PC-3 (cell line): ENCODE measurements around the gene LAMP2. TPM values are rescaled to one million over a fixed set of nuclear protein-coding genes. Genes with fewer than 3 reads are reported as not detected.
A peak's percentile ranks its signal among the peaks of the same experiment; 100 is the strongest.

ENCODE experiments used
- ATAC-seq: fragments of 200-7000 bp; cut with Tn5 transposase; 2 replicates; pipeline ENCODE4 v1.9.1; 2020; ENCODE audit warnings: mild to moderate bottlenecking, moderate library complexity
- BruUV-seq: library from RNA; stranded (reverse); fragments of 400-500 nt; replicated peaks from 2 replicates; lab custom pipeline; 2021; lab: Mats Ljungman, UMichigan
- CTCF ChIA-PET: fragments of 300-600 bp; sonication (Branson Sonifier 250); formaldehyde crosslinking; loops from one replicate; lab custom pipeline; 2022; ENCODE audit warnings: antibody characterized with exemption; lab: Charles Lee
- POLR2A ChIA-PET: fragments of 300-600 bp; sonication (Branson Sonifier 250); formaldehyde crosslinking; loops from one replicate; lab custom pipeline; 2022; ENCODE audit warnings: antibody characterized with exemption; ENCODE audit not compliant: unreplicated experiment; lab: Charles Lee
- DNase-seq: peaks from one replicate; pipeline ENCODE4 v3.0.0-alpha.2; 2015
- H2AFZ ChIP-seq: fragments of 300-600 bp; sonication (generic); 2 replicates; pipeline ENCODE4 v1.6.0; 2016; ENCODE audit warnings: antibody characterized with exemption, low read length
- H3F3A ChIP-seq: fragments of 300-600 bp; sonication (generic); one replicate; pipeline ENCODE4 v1.6.0; 2017; ENCODE audit warnings: antibody characterized with exemption, low read length, control low read depth, mild to moderate bottlenecking; ENCODE audit not compliant: unreplicated experiment
- H3K27ac ChIP-seq: fragments of 300-600 bp; sonication (generic); 2 replicates; pipeline ENCODE4 v1.5.1; 2016; ENCODE audit warnings: mild to moderate bottlenecking, low read length
- H3K27me3 ChIP-seq: fragments of 300-600 bp; sonication (generic); 2 replicates; pipeline ENCODE4 v1.6.1; 2016; ENCODE audit warnings: low read length, mixed read lengths
- H3K36me3 ChIP-seq: fragments of 300-600 bp; sonication (generic); 2 replicates; pipeline ENCODE4 v1.6.1; 2016; ENCODE audit warnings: low read depth, mixed run types, low read length, mixed read lengths
- H3K4me1 ChIP-seq: fragments of 300-600 bp; sonication (generic); 2 replicates; pipeline ENCODE4 v1.5.1; 2016; ENCODE audit warnings: low read length; ENCODE audit not compliant: insufficient read depth
- H3K4me2 ChIP-seq: fragments of 300-600 bp; sonication (generic); 2 replicates; pipeline ENCODE4 v1.6.0; 2016; ENCODE audit warnings: low read length
- H3K4me3 ChIP-seq: fragments of 300-600 bp; sonication (generic); 2 replicates; pipeline ENCODE4 v1.5.1; 2016; ENCODE audit warnings: mild to moderate bottlenecking, low read length, mixed read lengths
- H3K79me2 ChIP-seq: fragments of 300-600 bp; sonication (generic); 2 replicates; pipeline ENCODE4 v1.6.1; 2017; ENCODE audit warnings: low read length, mixed read lengths
- H3K9ac ChIP-seq: fragments of 300-600 bp; sonication (generic); 2 replicates; pipeline ENCODE4 v1.6.0; 2016; ENCODE audit warnings: mild to moderate bottlenecking, low read length
- H3K9me2 ChIP-seq: fragments of 300-600 bp; sonication (generic); replicated peaks from 2 replicates; pipeline ENCODE4 v1.6.1; 2016; ENCODE audit warnings: mixed run types, low read length, mixed read lengths
- H3K9me3 ChIP-seq: fragments of 300-600 bp; sonication (generic); 2 replicates; pipeline ENCODE4 v1.6.1; 2016; ENCODE audit warnings: low read length, mixed read lengths
- H4K20me1 ChIP-seq: fragments of 300-600 bp; sonication (generic); 2 replicates; pipeline ENCODE4 v1.6.1; 2016; ENCODE audit warnings: low read length, mixed read lengths
- EZH2 ChIP-seq: fragments of 300-600 bp; sonication (generic); IDR thresholded peaks from one replicate; pipeline ENCODE4 v1.6.1; 2017; ENCODE audit warnings: antibody characterized with exemption, mild to moderate bottlenecking, low read length; ENCODE audit not compliant: unreplicated experiment
- EZH2phosphoT487 ChIP-seq: fragments of 300-600 bp; sonication (generic); IDR thresholded peaks from 2 replicates; pipeline ENCODE4 v1.6.1; 2018; ENCODE audit warnings: mild to moderate bottlenecking, antibody characterized with exemption, low read length, borderline replicate concordance
- intact Hi-C: fragments of 100-400 bp; cut with micrococcal nuclease; formaldehyde crosslinking; loops from 2 replicates; pipeline ENCODE4 v1.9.0; 2023
- total RNA-seq: library from RNA; depleted of rRNA; stranded (reverse); fragments of >200 nt; gene quantifications from 2 replicates; pipeline ENCODE4 v1.2.3, GENCODE V29; 2014
- TF ChIP-seq, protein P1 (sequence below): fragments of 300-600 bp; sonication (generic); conservative IDR thresholded peaks from 2 replicates; pipeline ENCODE4 v1.5.1; 2017; ENCODE audit warnings: antibody characterized with exemption, low read depth, mild to moderate bottlenecking, low read length

Gene LAMP2
- total RNA-seq, 1 experiment from 2014 or later: 53.8 TPM

DNA sequence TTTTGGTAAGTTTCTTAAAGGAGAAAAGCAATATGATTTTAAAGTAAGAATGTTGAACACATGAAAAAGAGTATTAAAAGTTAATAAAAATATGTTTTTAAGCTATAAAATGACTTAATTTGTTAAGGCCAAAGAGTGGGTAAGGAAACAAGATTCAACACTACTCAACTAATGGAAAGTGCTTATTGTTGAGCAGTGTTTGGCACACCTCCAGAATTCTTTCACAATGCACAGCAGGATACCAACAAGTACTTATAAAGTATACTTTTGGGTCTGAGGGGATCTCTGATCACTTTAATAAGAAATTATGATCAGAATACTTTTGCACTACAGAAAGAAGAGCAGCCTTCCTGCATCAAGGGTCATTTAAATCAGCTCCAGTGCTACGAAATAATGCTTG lies 5.9 kb downstream of the LAMP2 start:
- H4K20me1 ChIP-seq: no peaks in the 10 kb centered on the region
- DNase-seq (peak; percentile 12), ATAC-seq (no peak)
- H3K9me2 ChIP-seq: no peaks in the 10 kb centered on the region
- no peak for TF ChIP-seq EZH2phosphoT487
- no peak for TF ChIP-seq EZH2
- TF ChIP-seq, protein P1, sequence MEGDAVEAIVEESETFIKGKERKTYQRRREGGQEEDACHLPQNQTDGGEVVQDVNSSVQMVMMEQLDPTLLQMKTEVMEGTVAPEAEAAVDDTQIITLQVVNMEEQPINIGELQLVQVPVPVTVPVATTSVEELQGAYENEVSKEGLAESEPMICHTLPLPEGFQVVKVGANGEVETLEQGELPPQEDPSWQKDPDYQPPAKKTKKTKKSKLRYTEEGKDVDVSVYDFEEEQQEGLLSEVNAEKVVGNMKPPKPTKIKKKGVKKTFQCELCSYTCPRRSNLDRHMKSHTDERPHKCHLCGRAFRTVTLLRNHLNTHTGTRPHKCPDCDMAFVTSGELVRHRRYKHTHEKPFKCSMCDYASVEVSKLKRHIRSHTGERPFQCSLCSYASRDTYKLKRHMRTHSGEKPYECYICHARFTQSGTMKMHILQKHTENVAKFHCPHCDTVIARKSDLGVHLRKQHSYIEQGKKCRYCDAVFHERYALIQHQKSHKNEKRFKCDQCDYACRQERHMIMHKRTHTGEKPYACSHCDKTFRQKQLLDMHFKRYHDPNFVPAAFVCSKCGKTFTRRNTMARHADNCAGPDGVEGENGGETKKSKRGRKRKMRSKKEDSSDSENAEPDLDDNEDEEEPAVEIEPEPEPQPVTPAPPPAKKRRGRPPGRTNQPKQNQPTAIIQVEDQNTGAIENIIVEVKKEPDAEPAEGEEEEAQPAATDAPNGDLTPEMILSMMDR: no peak
- no TSS peak for BruUV-seq
- intact Hi-C loops: no loop called here
- no peak overlapping the region for H2AFZ ChIP-seq
- no peak overlapping the region for H3K4me2 ChIP-seq
- no peak overlapping the region for H3K4me3 ChIP-seq
- peaks cover 96% of the 10 kb centered on the region for H3K79me2 ChIP-seq
- ChIA-PET CTCF (no interaction called here), POLR2A (interaction anchor here (0.6 kb wide), 1 partner anchor 315 kb away, joined by 5 read pairs; no protein-coding TSS in a partner anchor)
- H3K9ac ChIP-seq: no peak overlapping the region
- no peaks in the 10 kb centered on the region for H3K36me3 ChIP-seq
- no peaks in the 10 kb centered on the region for H3K27me3 ChIP-seq
- no peaks in the 10 kb centered on the region for H3K9me3 ChIP-seq
- peaks cover 3% of the 10 kb centered on the region for H3F3A ChIP-seq
- peaks cover 27% of the 10 kb centered on the region for H3K4me1 ChIP-seq
- no peak overlapping the region for H3K27ac ChIP-seq

- no peaks in the 10 kb centered on the region for H3K9me3 ChIP-seq
- no peaks in the 10 kb centered on the region for H3K9me2 ChIP-seq
- H3F3A ChIP-seq: peaks cover 8% of the 10 kb centered on the region
- ChIA-PET CTCF (interaction anchor here (0.7 kb wide), 1 partner anchor 20 kb away, joined by 3 read pairs; no protein-coding TSS in a partner anchor), POLR2A (no interaction called here)
- H3K4me1 ChIP-seq: peaks cover 33% of the 10 kb centered on the region
- DNase-seq (no peak), ATAC-seq (no peak)
- H3K4me2 ChIP-seq: no peak overlapping the region
- no peaks in the 10 kb centered on the region for H3K36me3 ChIP-seq
- no peaks in the 10 kb centered on the region for H3K27me3 ChIP-seq
- 0 out of 2 replicates have a peak, but pooled peaks cover 3% of the 10 kb centered on the region for H4K20me1 ChIP-seq
- no peak overlapping the region for H2AFZ ChIP-seq
- TF ChIP-seq EZH2phosphoT487 (no peak), EZH2 (no peak)
- TF ChIP-seq, protein P1: no peak
- H3K4me3 ChIP-seq: no peak overlapping the region
- H3K27ac ChIP-seq: no peak overlapping the region
- no peak overlapping the region for H3K9ac ChIP-seq
- H3K79me2 ChIP-seq: peaks cover 88% of the 10 kb centered on the region
- intact Hi-C loops: no loop called here
- no TSS peak for BruUV-seq
Observed at GRCh38 chrX:120462370-120462769, 6.7 kb downstream of the LAMP2 start.

DNA sequence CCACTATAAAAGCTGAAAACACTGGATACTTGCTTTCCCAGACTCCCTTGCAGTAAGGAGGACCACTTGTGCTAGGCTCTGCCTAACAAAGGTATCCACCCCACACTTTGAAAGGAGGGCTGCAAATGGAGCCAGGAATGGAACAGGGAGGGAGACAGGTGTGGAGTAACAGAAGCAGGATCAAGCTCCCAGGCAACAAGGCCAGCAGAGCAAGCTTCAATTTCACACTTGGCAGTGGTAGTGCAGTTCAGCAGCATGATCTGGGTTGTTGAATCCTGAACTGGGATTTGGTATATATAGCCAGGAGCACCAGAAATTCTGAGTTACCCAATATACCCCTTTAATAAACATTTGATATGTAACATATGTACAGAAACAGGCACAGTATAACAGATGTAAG lies 9.8 kb downstream of the LAMP2 start:
- ChIA-PET CTCF (no interaction called here), POLR2A (no interaction called here)
- Histone ChIP-seq H3K4me3 (no peak overlapping the region), H3K4me2 (peak overlapping the region; percentile 74; the same call in 1 of the 2 replicates), H4K20me1 (0 out of 2 replicates have a peak, but pooled peaks cover 4% of the 10 kb centered on the region), H3K4me1 (peaks cover 37% of the 10 kb centered on the region), H3K9me2 (no peaks in the 10 kb centered on the region), H3K27me3 (no peaks in the 10 kb centered on the region), H3F3A (peaks cover 11% of the 10 kb centered on the region), H3K79me2 (peaks cover 70% of the 10 kb centered on the region), H3K36me3 (peaks cover 17% of the 10 kb centered on the region; the same call in 1 of the 2 replicates), H2AFZ (no peak overlapping the region), H3K9me3 (no peaks in the 10 kb centered on the region), H3K9ac (no peak overlapping the region), H3K27ac (no peak overlapping the region)
- TF ChIP-seq, protein P1: no peak
- TF ChIP-seq EZH2: no peak
- TF ChIP-seq EZH2phosphoT487: no peak
- ATAC-seq: no peak
- no peak for DNase-seq
- BruUV-seq: no TSS peak
- intact Hi-C loops: loop anchor here (10.0 kb wide), 1 partner anchor 145 kb away; the partner anchor contains the start of gene TMEM255A
